HG03457 (cell line): ENCODE measurements around the gene TPTE2.
"Not testable (repeated sequence)": the region's sequence is repeated elsewhere in the genome, so short reads cannot be mapped to it uniquely, and the experiment has no call there.

Experiments used
- ATAC-seq: cut with Tn5 transposase; IDR thresholded peaks from one replicate; pipeline ENCODE4 v1.9.1; 2021; ENCODE audit warnings: moderate number of reproducible peaks; ENCODE audit not compliant: unreplicated experiment

The TPTE2 gene

GRCh38 chr13:19567820-19568534 is 6.6 kb upstream of the TPTE2 start:
- peak; percentile 65 for ATAC-seq

GRCh38 chr13:19561585-19561984 is 253 bp upstream of the TPTE2 start:
- ATAC-seq: no peak

GRCh38 chr13:19560672-19561071 is 660 bp downstream of the TPTE2 start:
- ATAC-seq: not testable (repeated sequence)

GRCh38 chr13:19559739-19560138 is 1.6 kb downstream of the TPTE2 start:
- ATAC-seq: not testable (repeated sequence)

- ATAC-seq: not testable (repeated sequence)
Observed at GRCh38 chr13:19557287-19557686, 4.0 kb downstream of the TPTE2 start.

GRCh38 chr13:19549245-19549644 is 12.1 kb downstream of the TPTE2 start:
- not testable (repeated sequence) for ATAC-seq

- not testable (repeated sequence) for ATAC-seq
Observed at GRCh38 chr13:19525634-19526033, 35.7 kb downstream of the TPTE2 start.

- no peak for ATAC-seq
Observed at GRCh38 chr13:19519049-19519448, 42.3 kb downstream of the TPTE2 start.

- ATAC-seq: not testable (repeated sequence)
Observed at GRCh38 chr13:19507623-19508022, 53.7 kb downstream of the TPTE2 start.

- ATAC-seq: not testable (repeated sequence)
Observed at GRCh38 chr13:19460126-19460525, 101.2 kb downstream of the TPTE2 start.

- ATAC-seq: not testable (repeated sequence)
Observed at GRCh38 chr13:19439056-19439686, 122.2 kb downstream of the TPTE2 start.

- not testable (repeated sequence) for ATAC-seq
Observed at GRCh38 chr13:19437780-19438179, 123.6 kb downstream of the TPTE2 start.

- not testable (repeated sequence) for ATAC-seq
Observed at GRCh38 chr13:19422236-19422635, 139.1 kb downstream of the TPTE2 start.

GRCh38 chr13:19412494-19412893 is 148.8 kb downstream of the TPTE2 start:
- not testable (repeated sequence) for ATAC-seq

GRCh38 chr13:19382746-19383511 is 178.4 kb downstream of the TPTE2 start:
- ATAC-seq: not testable (repeated sequence)

- no peak for ATAC-seq
Observed at GRCh38 chr13:19382111-19382510, 179.2 kb downstream of the TPTE2 start.
